ENCODE measurements around the gene SAP30. TPM values are rescaled to one million over a fixed set of nuclear protein-coding genes. Genes with fewer than 3 reads are reported as not detected.

The SAP30 gene
- total RNA-seq: 12.7 and 30.4 TPM in 2 replicates

GRCh38 chr4:173370477-173371291 lies at the start of gene SAP30:
Gene SAP30, plus strand, starts transcription at chr4:173370954. Its CDS starts 229 bp downstream, at chr4:173371183.

GRCh38 chr4:173334085-173334890 lies 36.5 kb upstream of the SAP30 start, which contains the start of gene HMGB2:
Gene HMGB2, minus strand, starts transcription at chr4:173334358. Its CDS starts 709 bp downstream, at chr4:173333649.

GRCh38 chr4:173398779-173399415 lies 28.1 kb downstream of the SAP30 start, which contains the start of gene SCRG1:
Gene SCRG1, minus strand, starts transcription at chr4:173399116. Its CDS starts 7,702 bp downstream, at chr4:173391414.

Other genes starting within 250 kb of the SAP30 start
- gene GALNT7, start 202.1 kb upstream of the SAP30 start, total RNA-seq: 18.1 and 20.7 TPM in 2 replicates
- gene HMGB2, start 36.6 kb upstream of the SAP30 start, total RNA-seq: 36.1 and 62.6 TPM in 2 replicates
- 0.85 and 3.8 TPM in 2 replicates for gene SCRG1, start 28.2 kb downstream of the SAP30 start, total RNA-seq
- gene HAND2, start 159.3 kb downstream of the SAP30 start, total RNA-seq: 79.9 and 163 TPM in 2 replicates